Left colon (tissue), 2 donors: Measurements from ENCODE around the gene PTTG1IP. TPM values are rescaled to one million over a fixed set of nuclear protein-coding genes. Genes with fewer than 3 reads are reported as not detected.
A peak's percentile ranks its signal among the peaks of the same experiment; 100 is the strongest.

Source experiments
- ATAC-seq: fragments of 200-7000 bp; cut with Tn5 transposase; one replicate; pipeline ENCODE4 v1.9.1; 2020; ENCODE audit warnings: mild to moderate bottlenecking, moderate library complexity
- DNase-seq, 2 donors: peaks; one replicate each; pipeline ENCODE4 v3.0.0-alpha.2; 2020
- intact Hi-C, 2 donors: fragments of 100-400 bp; cut with DNase I in 1 of 2; cut with micrococcal nuclease in 1 of 2; formaldehyde crosslinking; loops; one replicate each; pipeline versions ENCODE4 v1.11.2 to v1.14.0; 2022; cut with DNase I, micrococcal nuclease
- total RNA-seq, 2 donors: library from RNA; stranded (reverse); fragmentation: NEBNext Ultra II Directional; extraction: Animal tissue kit (Norgen Biotek cat#: 25700); gene quantifications; one replicate each; pipeline ENCODE4 v1.2.1, GENCODE V29; 2021
- donor health status: DM: no; HTN: no; CAD: no.
- donor health status: DM: yes; HTN: yes; CAD: no.

Gene PTTG1IP
- total RNA-seq, 2 donors from 2014 or later = 206 to 380 TPM

- ATAC-seq = no peak
- no peak for DNase-seq
- intact Hi-C loops = no loop called here
Observed at GRCh38 chr21:44819283-44820243, 53.9 kb downstream of the PTTG1IP start.

GRCh38 chr21:44818640-44819011, 54.9 kb downstream of the PTTG1IP start:
- intact Hi-C loops = no loop called here
- ATAC-seq (no peak), DNase-seq (peak in 1 of 2 donors; percentile 43)

- intact Hi-C loops = no loop called here
- ATAC-seq = peak; percentile 79
Observed at GRCh38 chr21:44817914-44818639, 55.4 kb downstream of the PTTG1IP start, which contains the start of gene SUMO3. TSS of gene SUMO3 (minus strand) at chr21:44818062. CDS start at chr21:44817968, 94 bp downstream.

GRCh38 chr21:44817506-44817880, 56.0 kb downstream of the PTTG1IP start:
- DNase-seq = peak; percentile 90 to 93
- intact Hi-C loops = no loop called here
- peak; percentile 94 for ATAC-seq

More at GRCh38 chr21:44817914-44818639, 55.4 kb downstream of the PTTG1IP start, which contains the start of gene SUMO3:
- peak; percentile 71 to 86 for DNase-seq

- DNase-seq = peak in 1 of 2 donors; percentile 42
- intact Hi-C loops = no loop called here
- no peak for ATAC-seq
Observed at GRCh38 chr21:44816761-44817505, 56.6 kb downstream of the PTTG1IP start.

DNA sequence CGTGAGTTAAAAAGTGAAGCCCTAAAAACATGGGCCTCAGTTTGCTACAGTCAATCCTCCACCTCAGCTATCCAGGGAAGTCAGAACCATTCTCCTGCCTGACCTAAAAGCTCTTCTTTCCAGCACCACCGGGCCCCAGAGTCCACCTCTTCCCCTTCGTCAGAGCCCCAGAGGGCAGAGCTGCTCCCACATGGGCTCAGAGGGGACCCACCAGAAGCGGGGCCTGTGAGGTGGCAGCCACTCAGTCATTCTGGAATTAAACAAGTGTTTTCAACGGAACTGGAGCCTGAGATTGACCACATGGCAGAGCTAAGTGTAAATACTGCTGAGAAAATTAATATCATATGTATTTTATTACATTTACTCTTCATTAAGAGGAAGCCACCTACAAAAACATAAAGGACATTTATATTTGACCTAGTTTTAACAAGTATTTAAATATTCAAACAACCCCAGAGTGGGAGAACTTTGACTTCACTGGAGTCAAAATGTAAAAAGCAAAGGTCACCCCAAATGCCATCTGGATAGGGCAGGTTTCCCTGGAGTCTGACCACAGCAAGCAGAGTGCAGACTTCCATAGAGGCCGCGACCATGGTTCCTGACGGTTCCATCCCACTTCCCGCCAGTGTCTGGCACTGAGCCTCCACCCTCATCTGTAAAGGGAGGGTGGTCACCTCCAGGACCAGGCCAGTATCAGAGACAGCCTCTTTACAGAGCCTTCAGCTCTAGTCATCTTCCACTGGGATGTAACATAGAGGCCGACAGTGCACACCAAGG, 57.5 kb downstream of the PTTG1IP start:
- DNase-seq = no peak
- no peak for ATAC-seq
- intact Hi-C loops = no loop called here

DNA sequence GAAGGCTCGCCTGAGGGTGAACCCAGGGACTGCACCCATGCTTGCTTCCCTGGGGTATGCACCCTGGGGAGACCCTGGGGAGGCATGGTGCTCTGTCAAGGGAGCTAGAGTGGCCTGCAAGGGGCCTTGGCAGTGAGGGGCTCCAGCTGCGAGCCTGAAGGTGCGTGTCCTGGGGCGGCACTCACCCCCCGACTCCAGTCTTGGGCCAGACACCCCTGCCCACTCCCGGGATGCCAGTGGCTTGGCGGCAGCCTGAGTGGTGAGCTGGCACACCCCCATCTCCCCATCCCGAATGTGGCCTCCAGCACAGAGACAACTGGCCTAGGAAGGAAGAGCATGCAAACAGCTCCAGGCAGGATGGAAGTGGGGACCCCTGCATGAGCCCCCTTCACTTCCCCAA, 58.3 kb downstream of the PTTG1IP start:
- ATAC-seq (no peak), DNase-seq (no peak)
- intact Hi-C loops = no loop called here

GRCh38 chr21:44814498-44815023, 58.9 kb downstream of the PTTG1IP start:
- ATAC-seq (no peak), DNase-seq (no peak)
- intact Hi-C loops = no loop called here

GRCh38 chr21:44813727-44814126, 59.8 kb downstream of the PTTG1IP start:
- intact Hi-C loops = no loop called here
- ATAC-seq = no peak
- DNase-seq = no peak

DNA sequence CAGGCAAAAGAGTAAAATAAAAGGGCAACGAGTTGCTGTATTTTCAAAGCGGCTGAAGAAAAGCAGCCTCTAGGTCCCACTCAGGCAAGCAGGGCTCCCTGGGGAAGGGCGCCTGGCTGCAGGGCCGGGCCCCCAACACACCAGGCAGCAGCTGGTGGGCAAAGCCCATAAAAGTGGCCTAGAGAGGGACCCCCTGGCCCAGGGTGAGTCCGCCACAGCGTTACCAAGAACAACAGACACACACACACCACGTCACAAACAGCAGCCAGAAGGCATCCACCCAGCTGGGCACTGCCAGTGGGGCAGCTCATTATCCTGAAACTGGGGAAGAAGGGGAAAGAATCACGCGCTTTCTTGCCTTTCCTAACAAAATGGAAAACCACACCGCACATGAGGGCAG, 60.3 kb downstream of the PTTG1IP start:
- DNase-seq (no peak), ATAC-seq (no peak)
- intact Hi-C loops = no loop called here

DNA sequence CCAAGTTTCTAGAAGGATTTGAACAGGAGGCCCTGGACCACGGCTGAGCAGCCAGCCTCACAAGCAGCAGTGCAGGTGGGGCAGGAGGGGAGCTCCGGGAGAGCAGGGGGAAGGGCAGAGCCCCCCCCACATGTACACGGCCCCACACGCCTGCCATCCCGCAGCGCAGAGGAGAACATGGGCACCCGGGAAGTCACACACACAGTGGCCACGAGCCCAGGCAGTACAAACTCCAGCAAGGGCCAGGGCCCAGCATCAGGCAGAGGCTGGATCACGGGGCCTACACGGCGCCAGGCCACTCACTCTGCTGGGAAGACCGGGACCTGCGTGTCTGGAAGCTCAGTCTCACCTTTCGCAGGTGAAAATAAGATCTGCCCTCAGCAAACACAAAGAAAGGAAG, 60.9 kb downstream of the PTTG1IP start:
- DNase-seq (no peak), ATAC-seq (no peak)
- intact Hi-C loops = no loop called here

DNA sequence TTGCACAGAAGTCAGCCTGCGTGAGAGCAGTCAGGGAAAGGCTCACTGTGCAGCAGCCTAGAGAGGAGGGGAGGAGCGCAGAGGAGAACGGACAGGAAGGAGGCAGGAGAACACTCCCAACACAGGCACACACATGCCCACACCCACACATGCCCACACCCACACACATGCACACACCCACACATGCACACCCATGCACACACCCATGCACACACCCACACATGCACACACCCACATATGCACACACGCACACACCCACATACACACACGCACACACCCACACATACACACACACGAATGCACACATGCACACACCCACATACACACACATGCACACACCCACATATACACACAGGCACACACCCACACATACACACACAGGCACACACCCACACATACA, 62.7 kb downstream of the PTTG1IP start:
- DNase-seq = no peak

DNA sequence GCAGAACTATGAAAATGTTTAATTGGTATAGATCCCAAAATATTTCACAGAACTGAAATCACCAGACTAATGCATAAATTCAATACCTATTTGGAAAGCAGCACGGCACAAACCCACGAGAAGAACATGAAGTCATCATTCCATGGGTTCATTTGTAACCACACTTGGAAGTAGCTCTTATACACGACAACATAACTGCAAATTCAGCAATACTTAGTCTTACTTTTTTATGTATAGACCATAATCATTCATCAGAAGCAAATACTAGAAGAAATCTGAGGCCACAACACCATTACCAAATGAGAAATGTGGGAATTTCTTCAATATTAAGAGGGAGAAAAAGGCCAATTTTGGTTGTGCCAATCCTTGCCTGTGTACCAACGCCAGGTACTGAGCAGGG, 67.6 kb downstream of the PTTG1IP start:
- intact Hi-C loops = loop anchor here in 1 of 2 donors (10.0 kb wide), 1 partner anchor 129 kb away; no protein-coding TSS in a partner anchor
- DNase-seq = no peak
- ATAC-seq = no peak

More for the DNA sequence above, 62.7 kb downstream of the PTTG1IP start:
- intact Hi-C loops = no loop called here
- ATAC-seq = peak; percentile 49

DNA sequence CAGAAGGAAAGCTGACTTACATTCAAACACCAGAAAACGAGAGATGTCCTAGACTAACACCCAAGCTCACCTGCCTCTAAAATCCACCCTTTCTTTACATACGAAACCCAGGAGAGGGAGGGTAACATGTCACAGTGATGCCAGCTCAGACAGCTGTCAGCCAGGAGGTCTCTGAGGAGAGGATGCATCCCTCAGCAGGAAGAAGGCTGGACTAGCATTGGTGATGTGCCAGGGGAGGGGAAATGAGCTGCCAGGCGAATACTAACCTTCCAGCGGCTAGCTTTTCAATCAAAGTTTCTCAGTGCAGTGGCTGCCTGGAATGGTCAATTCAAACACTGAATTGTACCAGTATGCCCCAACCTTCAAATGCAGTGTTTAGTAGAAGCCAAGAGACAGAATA, 68.3 kb downstream of the PTTG1IP start:
- intact Hi-C loops = loop anchor here in 1 of 2 donors (10.0 kb wide), 1 partner anchor 130 kb away; no protein-coding TSS in a partner anchor
- no peak for ATAC-seq
- DNase-seq = no peak

- intact Hi-C loops = loop anchor here in 1 of 2 donors (10.0 kb wide), 1 partner anchor 130 kb away; no protein-coding TSS in a partner anchor
Observed at GRCh38 chr21:44804762-44805161, 68.7 kb downstream of the PTTG1IP start.

DNA sequence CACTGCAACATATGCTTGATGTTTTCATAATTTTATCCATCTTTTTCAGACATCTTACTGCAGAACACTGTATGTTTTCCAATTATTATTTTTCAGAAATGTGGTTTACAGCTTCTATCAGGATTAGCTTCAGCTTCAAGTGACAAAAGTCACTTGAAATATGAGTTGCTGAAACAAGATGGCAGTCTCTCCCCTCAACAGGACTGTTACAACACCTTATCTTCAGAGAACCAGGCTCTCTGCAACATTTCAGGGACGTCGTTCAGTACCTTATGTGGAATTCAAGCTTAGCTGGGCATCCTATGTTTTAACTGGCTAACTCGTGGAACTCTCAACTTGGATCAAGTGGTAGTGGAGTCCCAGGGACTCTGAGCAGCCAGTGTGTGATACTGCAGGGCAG, 69.8 kb downstream of the PTTG1IP start:
- ATAC-seq (no peak), DNase-seq (no peak)
- intact Hi-C loops = loop anchor here in 1 of 2 donors (10.0 kb wide), 1 partner anchor 131 kb away; no protein-coding TSS in a partner anchor

More at GRCh38 chr21:44804762-44805161, 68.7 kb downstream of the PTTG1IP start:
- ATAC-seq = no peak
- DNase-seq = no peak

DNA sequence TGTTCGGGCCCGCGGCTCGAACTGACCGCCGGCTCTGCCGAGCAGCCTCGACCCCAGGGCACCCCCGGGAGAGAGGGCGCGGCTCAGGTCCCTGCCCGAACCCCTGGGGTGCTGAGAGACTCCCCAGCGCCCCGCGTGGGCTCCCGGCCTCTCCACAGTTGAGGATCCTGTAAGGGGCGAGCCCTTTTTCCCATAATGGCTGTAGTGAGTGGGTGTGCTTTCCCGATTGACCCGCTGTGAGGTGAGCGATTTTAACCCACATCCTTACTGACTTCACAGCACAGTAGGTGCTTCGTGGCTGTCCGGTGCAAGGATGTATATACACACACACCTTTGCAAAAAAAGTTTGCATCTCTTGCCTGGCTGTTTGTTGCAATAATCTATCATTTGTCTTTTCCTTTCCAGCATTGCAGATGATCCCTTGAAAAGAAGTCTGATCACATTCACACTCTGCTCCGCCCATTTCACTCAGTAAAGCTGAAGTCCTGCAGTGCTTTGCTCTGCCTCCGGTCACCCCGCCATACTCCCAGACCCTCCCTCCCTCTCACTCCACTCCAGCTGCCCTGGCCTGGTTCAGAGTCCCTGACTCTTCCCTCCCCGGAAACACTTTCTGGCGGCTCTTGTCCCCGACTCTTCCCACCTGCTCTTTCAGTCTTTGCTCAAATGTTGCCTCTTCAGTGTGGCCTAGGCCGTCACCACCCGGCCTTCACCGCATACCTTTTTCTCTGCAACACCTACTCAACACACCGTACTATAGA, 70.9 kb downstream of the PTTG1IP start:
- ATAC-seq = peak; percentile 15
- intact Hi-C loops = loop anchor here in 1 of 2 donors (10.0 kb wide), 1 partner anchor 132 kb away; no protein-coding TSS in a partner anchor
- no peak for DNase-seq
